ENCODE measurements around the gene ATP2B1. TPM values are rescaled to one million over a fixed set of nuclear protein-coding genes. Genes with fewer than 3 reads are reported as not detected.

The ATP2B1 gene
- total RNA-seq, 1 donor from 2014 or later: 44.0 TPM

- no peak for DNase-seq (ENCODE audit: low spot score)
Measured at GRCh38 chr12:89540586-89540985, 168.1 kb downstream of the ATP2B1 start.

GRCh38 chr12:89539426-89540223 lies 169.0 kb downstream of the ATP2B1 start:
- DNase-seq (ENCODE audit: low spot score): no peak

GRCh38 chr12:89538897-89539296 lies 169.7 kb downstream of the ATP2B1 start:
- no peak for DNase-seq (ENCODE audit: low spot score)

Other genes starting within 250 kb of the ATP2B1 start
- gene GALNT4, start 184.0 kb downstream of the ATP2B1 start, total RNA-seq: 37.3 TPM
- 26.8 TPM for gene POC1B, start 182.8 kb downstream of the ATP2B1 start, total RNA-seq